AG04450 (cell line): ENCODE data around the gene PGC. TPM values are rescaled to one million over a fixed set of nuclear protein-coding genes. Genes with fewer than 3 reads are reported as not detected.

Experiments used
- CTCF ChIA-PET: fragments of 300-600, 350-600 bp; formaldehyde crosslinking; extraction: SDS; loops from one replicate; lab custom pipeline; 2022; ENCODE audit warnings: antibody characterized with exemption, inconsistent platforms; lab: Charles Lee
- POLR2A ChIA-PET: fragments of 350-600 bp; formaldehyde crosslinking; extraction: SDS; loops from one replicate; lab custom pipeline; 2021; ENCODE audit warnings: antibody characterized with exemption, inconsistent platforms; lab: Yijun Ruan, JAX
- DNase-seq: peaks from one replicate; pipeline ENCODE4 v3.0.0-alpha.2; 2011; ENCODE audit warnings: low read depth, low spot score
- H3K27ac ChIP-seq: one replicate; pipeline ENCODE4 v1.5.1; 2012; ENCODE audit warnings: low read depth, low read length, control low read depth
- H3K27me3 ChIP-seq: one replicate; pipeline ENCODE4 v1.6.0; 2012; ENCODE audit warnings: low read length; ENCODE audit not compliant: control insufficient read depth, insufficient read depth
- H3K4me3 ChIP-seq: 2 replicates; pipeline ENCODE4 v1.5.1; 2011; ENCODE audit warnings: mild to moderate bottlenecking, low read depth, low read length, control low read depth
- H3K9me3 ChIP-seq: 2 replicates; pipeline ENCODE4 v1.5.1; 2012; ENCODE audit warnings: low read length; ENCODE audit not compliant: control insufficient read depth, insufficient read depth
- CTCF ChIP-seq: IDR thresholded peaks from 2 replicates; pipeline ENCODE4 v1.5.1; 2011; ENCODE audit warnings: low read depth, low read length, control low read depth, inconsistent platforms
- polyA plus RNA-seq: library from polyadenylated mRNA; depleted of rRNA; stranded (reverse); fragments of >200 nt; gene quantifications from 2 replicates; pipeline ENCODE4 v1.2.3, GENCODE V29; 2011

The PGC gene
- polyA plus RNA-seq, 1 experiment: not detected

DNA sequence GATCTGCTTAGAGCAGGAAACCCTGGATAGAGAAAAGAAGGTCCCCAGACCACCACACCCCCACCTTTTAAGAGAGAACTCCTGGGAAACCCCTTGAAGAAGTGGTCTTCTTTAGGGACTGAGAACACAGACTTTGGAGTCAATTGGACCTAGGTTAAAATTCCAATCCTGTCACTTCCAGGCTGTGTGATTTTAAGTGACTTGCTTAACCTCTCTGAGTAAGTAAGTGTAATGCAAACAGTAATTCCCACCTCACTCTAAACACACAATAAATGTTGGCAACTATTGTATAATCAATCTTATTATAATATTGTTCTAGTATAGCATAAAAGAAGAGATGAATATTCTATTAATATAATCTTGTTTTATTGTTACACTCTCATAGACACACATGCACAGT is 15.0 kb downstream of the PGC start:
- no peaks in the 10 kb centered on the region for H3K27me3 ChIP-seq
- H3K27ac ChIP-seq: no peak overlapping the region
- no peak for TF ChIP-seq CTCF
- ChIA-PET CTCF (no interaction called here), POLR2A (no interaction called here)
- no peak overlapping the region for H3K4me3 ChIP-seq
- DNase-seq: no peak
- H3K9me3 ChIP-seq: no peaks in the 10 kb centered on the region; the same call in 1 of the 2 replicates

GRCh38 chr6:41731561-41732086 is 15.6 kb downstream of the PGC start:
- Histone ChIP-seq H3K27ac (no peak overlapping the region), H3K4me3 (no peak overlapping the region), H3K27me3 (no peaks in the 10 kb centered on the region), H3K9me3 (no peaks in the 10 kb centered on the region; the same call in 1 of the 2 replicates)
- TF ChIP-seq CTCF: no peak
- no peak for DNase-seq
- ChIA-PET CTCF (interaction anchor here (1.4 kb wide), 1 partner anchor 9 kb away, joined by 4 read pairs; no protein-coding TSS in a partner anchor), POLR2A (no interaction called here)

- no peak for DNase-seq
- Histone ChIP-seq H3K27ac (no peak overlapping the region), H3K4me3 (no peak overlapping the region), H3K27me3 (no peaks in the 10 kb centered on the region), H3K9me3 (no peaks in the 10 kb centered on the region; the same call in 1 of the 2 replicates)
- ChIA-PET POLR2A (no interaction called here), CTCF (interaction anchor here (0.8 to 1.4 kb wide), 2 partner anchors 8 to 25 kb away, joined by 3 to 4 read pairs; no protein-coding TSS in a partner anchor)
- no peak for TF ChIP-seq CTCF
Measured at GRCh38 chr6:41730531-41731436, 16.4 kb downstream of the PGC start.

GRCh38 chr6:41729624-41730023 is 17.6 kb downstream of the PGC start:
- CTCF ChIA-PET: no interaction called here

More at GRCh38 chr6:41729624-41730023, 17.6 kb downstream of the PGC start:
- no peaks in the 10 kb centered on the region; the same call in 1 of the 2 replicates for H3K9me3 ChIP-seq
- POLR2A ChIA-PET: no interaction called here
- H3K27ac ChIP-seq: no peak overlapping the region
- no peak for TF ChIP-seq CTCF
- H3K4me3 ChIP-seq: no peak overlapping the region
- DNase-seq: no peak
- H3K27me3 ChIP-seq: no peaks in the 10 kb centered on the region
